HG03095 (cell line): ENCODE measurements around the gene DDT.
"Not testable (repeated sequence)": the region's sequence is repeated elsewhere in the genome, so short reads cannot be mapped to it uniquely, and the experiment has no call there.

ENCODE experiments used
- ATAC-seq: cut with Tn5 transposase; IDR thresholded peaks from one replicate; pipeline ENCODE4 v1.9.1; 2021; ENCODE audit warnings: moderate library complexity; ENCODE audit not compliant: unreplicated experiment

DDT gene

GRCh38 chr22:23953485-23953884 lies 20.8 kb downstream of the DDT start:
- not testable (repeated sequence) for ATAC-seq

GRCh38 chr22:23952794-23953405 lies 21.3 kb downstream of the DDT start:
- ATAC-seq: not testable (repeated sequence)

GRCh38 chr22:23951383-23951782 lies 22.9 kb downstream of the DDT start:
- not testable (repeated sequence) for ATAC-seq

GRCh38 chr22:23949764-23950163 lies 24.5 kb downstream of the DDT start:
- ATAC-seq: not testable (repeated sequence)

- ATAC-seq: not testable (repeated sequence)
Measured at GRCh38 chr22:23947391-23947790, 26.9 kb downstream of the DDT start.

- not testable (repeated sequence) for ATAC-seq
Measured at GRCh38 chr22:23940166-23940565, 34.1 kb downstream of the DDT start.

- no peak for ATAC-seq
Measured at GRCh38 chr22:23939017-23939357, 35.3 kb downstream of the DDT start.

GRCh38 chr22:23938328-23939016 lies 35.8 kb downstream of the DDT start:
- no peak for ATAC-seq

GRCh38 chr22:23926561-23926960 lies 47.7 kb downstream of the DDT start:
- ATAC-seq: no peak

- no peak for ATAC-seq
Measured at GRCh38 chr22:23925020-23925606, 49.1 kb downstream of the DDT start.

GRCh38 chr22:23922921-23923320 lies 51.3 kb downstream of the DDT start:
- no peak for ATAC-seq

- ATAC-seq: not testable (repeated sequence)
Measured at GRCh38 chr22:23921586-23922201, 52.5 kb downstream of the DDT start.
